Measurements from ENCODE around the gene GIPC2. TPM values are rescaled to one million over a fixed set of nuclear protein-coding genes. Genes with fewer than 3 reads are reported as not detected.
"Not testable (repeated sequence)": the region's sequence is repeated elsewhere in the genome, so short reads cannot be mapped to it uniquely, and the experiment has no call there.

GIPC2 gene, protein sequence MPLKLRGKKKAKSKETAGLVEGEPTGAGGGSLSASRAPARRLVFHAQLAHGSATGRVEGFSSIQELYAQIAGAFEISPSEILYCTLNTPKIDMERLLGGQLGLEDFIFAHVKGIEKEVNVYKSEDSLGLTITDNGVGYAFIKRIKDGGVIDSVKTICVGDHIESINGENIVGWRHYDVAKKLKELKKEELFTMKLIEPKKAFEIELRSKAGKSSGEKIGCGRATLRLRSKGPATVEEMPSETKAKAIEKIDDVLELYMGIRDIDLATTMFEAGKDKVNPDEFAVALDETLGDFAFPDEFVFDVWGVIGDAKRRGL
- polyA plus RNA-seq (2011; rRNA removed) = 0.04 and 0.15 TPM in 2 replicates
- 0.09 TPM in 1 of 2 replicates, not detected in the other for polyA minus RNA-seq (2011; rRNA and poly(A)+ RNA removed)

DNA sequence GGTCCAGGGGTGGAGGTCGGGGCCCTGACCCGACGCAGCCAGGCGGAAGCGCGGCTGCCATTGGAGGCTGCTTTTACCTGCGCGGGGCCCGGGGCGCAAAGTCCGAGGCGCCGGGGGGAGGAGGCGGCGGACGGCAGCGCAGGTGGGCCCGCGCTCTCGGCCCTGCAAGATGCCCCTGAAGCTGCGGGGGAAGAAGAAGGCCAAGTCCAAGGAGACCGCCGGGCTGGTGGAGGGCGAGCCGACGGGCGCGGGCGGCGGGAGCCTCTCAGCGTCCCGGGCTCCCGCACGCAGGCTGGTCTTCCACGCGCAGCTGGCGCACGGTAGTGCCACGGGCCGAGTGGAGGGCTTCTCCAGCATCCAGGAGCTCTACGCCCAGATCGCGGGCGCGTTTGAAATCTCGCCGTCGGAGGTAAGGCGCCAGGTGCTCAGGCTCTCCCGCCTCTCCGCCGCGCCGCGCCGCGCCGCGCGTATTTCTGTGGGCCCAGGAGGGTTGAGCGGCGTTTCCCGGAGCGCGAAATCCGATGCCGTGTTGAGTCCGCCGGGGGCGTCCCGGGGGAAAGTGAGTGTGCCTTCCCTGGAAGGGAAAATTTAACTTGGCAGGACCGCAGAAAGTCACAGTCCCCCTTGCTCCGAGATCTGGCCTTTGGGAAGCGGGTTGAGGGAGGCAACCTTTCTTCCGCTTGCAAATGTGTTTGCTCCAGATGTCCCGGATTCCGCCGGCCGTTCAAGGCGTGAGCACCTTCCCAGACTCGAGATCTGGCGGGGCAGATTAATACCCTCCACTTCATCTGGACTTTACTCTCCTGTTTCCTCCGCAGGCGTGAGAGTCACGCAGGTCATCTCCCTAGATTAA, at the start of gene GIPC2:
Gene GIPC2, plus strand, starts transcription at position 41 of the 853 bp plus-strand sequence. Its CDS starts 129 bp downstream, at position 170.
- TF ChIP-seq, protein P1, sequence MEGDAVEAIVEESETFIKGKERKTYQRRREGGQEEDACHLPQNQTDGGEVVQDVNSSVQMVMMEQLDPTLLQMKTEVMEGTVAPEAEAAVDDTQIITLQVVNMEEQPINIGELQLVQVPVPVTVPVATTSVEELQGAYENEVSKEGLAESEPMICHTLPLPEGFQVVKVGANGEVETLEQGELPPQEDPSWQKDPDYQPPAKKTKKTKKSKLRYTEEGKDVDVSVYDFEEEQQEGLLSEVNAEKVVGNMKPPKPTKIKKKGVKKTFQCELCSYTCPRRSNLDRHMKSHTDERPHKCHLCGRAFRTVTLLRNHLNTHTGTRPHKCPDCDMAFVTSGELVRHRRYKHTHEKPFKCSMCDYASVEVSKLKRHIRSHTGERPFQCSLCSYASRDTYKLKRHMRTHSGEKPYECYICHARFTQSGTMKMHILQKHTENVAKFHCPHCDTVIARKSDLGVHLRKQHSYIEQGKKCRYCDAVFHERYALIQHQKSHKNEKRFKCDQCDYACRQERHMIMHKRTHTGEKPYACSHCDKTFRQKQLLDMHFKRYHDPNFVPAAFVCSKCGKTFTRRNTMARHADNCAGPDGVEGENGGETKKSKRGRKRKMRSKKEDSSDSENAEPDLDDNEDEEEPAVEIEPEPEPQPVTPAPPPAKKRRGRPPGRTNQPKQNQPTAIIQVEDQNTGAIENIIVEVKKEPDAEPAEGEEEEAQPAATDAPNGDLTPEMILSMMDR (IDR thresholded peaks at IDR 0.05; ENCODE audit: insufficient read depth, low read depth, low read length) = no peak
- no peak for DNase-seq (ENCODE audit: low read depth)
- H3K27me3 ChIP-seq (ENCODE audit: control insufficient read depth, insufficient read depth, low read length) = no peaks in the 10 kb centered on the region
- peak within 1 kb of the TSS; percentile 58 for H3K4me3 ChIP-seq (ENCODE audit: low read depth, low read length)
- ChIA-PET CTCF (interaction anchor here (0.5 to 1.9 kb wide), 4 partner anchors 9 to 111 kb away, joined by 3 to 7 read pairs (median 5); no protein-coding TSS in a partner anchor), POLR2A (no interaction called here)
- H3K36me3 ChIP-seq (ENCODE audit: control insufficient read depth, insufficient read depth, low read length) = no peaks in the 10 kb centered on the region

- no peak overlapping the region for H3K4me3 ChIP-seq (ENCODE audit: low read depth, low read length)
- DNase-seq (ENCODE audit: low read depth) = no peak
- no peaks in the 10 kb centered on the region for H3K27me3 ChIP-seq (ENCODE audit: control insufficient read depth, insufficient read depth, low read length)
- CTCF ChIA-PET = interaction anchor here (1.0 to 1.6 kb wide), 2 partner anchors 8 to 16 kb away, joined by 3 to 7 read pairs; partner anchors contain the start of gene DNAJB4
- H3K36me3 ChIP-seq (ENCODE audit: control insufficient read depth, insufficient read depth, low read length) = no peaks in the 10 kb centered on the region
- POLR2A ChIA-PET = no interaction called here
- TF ChIP-seq, protein P1 (IDR thresholded peaks at IDR 0.05; ENCODE audit: insufficient read depth, low read depth, low read length) = no peak
Observed at GRCh38 chr1:77996734-77997133, 49.0 kb upstream of the GIPC2 start.

DNA sequence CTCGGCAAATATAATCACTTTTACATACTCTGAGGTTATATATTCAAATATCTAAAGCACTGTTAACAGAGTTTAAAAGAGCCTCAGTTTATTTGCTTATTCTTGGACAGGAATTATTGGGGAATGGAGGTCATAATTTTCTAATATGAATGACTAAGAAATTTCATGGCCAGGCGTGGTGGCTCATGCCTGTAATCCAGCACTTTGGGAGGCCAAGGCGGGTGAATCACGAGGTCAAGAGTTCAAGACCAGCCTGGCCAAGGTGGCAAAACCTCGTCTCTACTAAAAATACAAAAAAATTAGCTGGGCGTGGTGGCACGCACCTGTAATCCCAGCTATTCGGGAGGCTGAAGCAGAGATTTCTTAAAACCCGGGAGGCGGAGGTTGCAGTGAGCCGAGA, 45.2 kb upstream of the GIPC2 start:
- H3K4me3 ChIP-seq (ENCODE audit: low read depth, low read length); DNase-seq (ENCODE audit: low read depth); H3K36me3 ChIP-seq (ENCODE audit: control insufficient read depth, insufficient read depth, low read length); POLR2A ChIA-PET; H3K27me3 ChIP-seq (ENCODE audit: control insufficient read depth, insufficient read depth, low read length): not testable (repeated sequence)
- CTCF ChIA-PET = interaction anchor here (0.9 to 1.4 kb wide), 2 partner anchors 10 to 20 kb away, joined by 3 to 4 read pairs; no protein-coding TSS in a partner anchor

- DNase-seq (ENCODE audit: low read depth) = no peak
- POLR2A ChIA-PET = interaction anchor here (1.2 kb wide), 1 partner anchor 23 kb away, joined by 3 read pairs; no protein-coding TSS in a partner anchor
- H3K27me3 ChIP-seq (ENCODE audit: control insufficient read depth, insufficient read depth, low read length) = no peaks in the 10 kb centered on the region
- CTCF ChIA-PET = interaction anchor here (1.9 kb wide), 1 partner anchor 7 kb away, joined by 7 read pairs; no protein-coding TSS in a partner anchor
- H3K36me3 ChIP-seq (ENCODE audit: control insufficient read depth, insufficient read depth, low read length) = no peaks in the 10 kb centered on the region
- TF ChIP-seq, protein P1 (IDR thresholded peaks at IDR 0.05; ENCODE audit: insufficient read depth, low read depth, low read length) = no peak
- no peak overlapping the region for H3K4me3 ChIP-seq (ENCODE audit: low read depth, low read length)
Observed at GRCh38 chr1:78003070-78003746, 42.6 kb upstream of the GIPC2 start.
